Activated T-helper 2 cell treated with anti-CD3 and anti-CD28 coated beads, Interferon-gamma antibody, Interleukin-2, Interleukin-4, amounts not matched to agents 10 μg/mL and 5 μg/mL and 100 μg/mL, durations not matched to agents 14 hours and 24 hours and 36 hours (primary cell): ENCODE data around the gene COL19A1. TPM values are rescaled to one million over a fixed set of nuclear protein-coding genes. Genes with fewer than 3 reads are reported as not detected.
"Not testable (repeated sequence)": the region's sequence is repeated elsewhere in the genome, so short reads cannot be mapped to it uniquely, and the experiment has no call there.

ENCODE experiments used
- DNase-seq: peaks from one replicate; pipeline ENCODE4 v3.0.0; 2021; ENCODE audit warnings: low spot score
- H3K27ac Mint-ChIP-seq: one replicate; pipeline ENCODE4 v1.8.0; 2021; ENCODE audit warnings: mixed read lengths
- H3K27me3 Mint-ChIP-seq: one replicate; pipeline ENCODE4 v1.8.0; 2021; ENCODE audit warnings: low read depth, mixed read lengths
- H3K36me3 Mint-ChIP-seq: one replicate; pipeline ENCODE4 v1.8.0; 2021; ENCODE audit warnings: low read depth, mixed read lengths
- H3K4me1 Mint-ChIP-seq: one replicate; pipeline ENCODE4 v1.8.0; 2021; ENCODE audit warnings: low read depth, mixed read lengths
- H3K4me3 Mint-ChIP-seq: one replicate; pipeline ENCODE4 v1.8.0; 2021; ENCODE audit warnings: low read depth, mild to moderate bottlenecking, moderate library complexity, mixed read lengths
- H3K9me3 Mint-ChIP-seq: one replicate; pipeline ENCODE4 v1.8.0; 2021; ENCODE audit warnings: mixed read lengths
- intact Hi-C: fragments of 100-400 bp; cut with micrococcal nuclease; formaldehyde crosslinking; loops from one replicate; pipeline ENCODE4 v1.15.1; 2023
- total RNA-seq: library from RNA; stranded (reverse); gene quantifications from 2 replicates; pipeline ENCODE4 v1.2.3, GENCODE V29; 2022

Gene COL19A1
- total RNA-seq, 1 donor from 2014 or later: 0.14 TPM

GRCh38 chr6:69921066-69921465 is 54.7 kb downstream of the COL19A1 start:
- H3K27ac Mint-ChIP-seq, H3K4me3 Mint-ChIP-seq, DNase-seq, H3K36me3 Mint-ChIP-seq, H3K4me1 Mint-ChIP-seq, intact Hi-C loops, H3K27me3 Mint-ChIP-seq, H3K9me3 Mint-ChIP-seq: not testable (repeated sequence)

- H3K4me1 Mint-ChIP-seq, DNase-seq, H3K27ac Mint-ChIP-seq, H3K4me3 Mint-ChIP-seq, H3K9me3 Mint-ChIP-seq, H3K36me3 Mint-ChIP-seq, H3K27me3 Mint-ChIP-seq, intact Hi-C loops: not testable (repeated sequence)
Observed at GRCh38 chr6:69921611-69922010, 55.3 kb downstream of the COL19A1 start.

DNA sequence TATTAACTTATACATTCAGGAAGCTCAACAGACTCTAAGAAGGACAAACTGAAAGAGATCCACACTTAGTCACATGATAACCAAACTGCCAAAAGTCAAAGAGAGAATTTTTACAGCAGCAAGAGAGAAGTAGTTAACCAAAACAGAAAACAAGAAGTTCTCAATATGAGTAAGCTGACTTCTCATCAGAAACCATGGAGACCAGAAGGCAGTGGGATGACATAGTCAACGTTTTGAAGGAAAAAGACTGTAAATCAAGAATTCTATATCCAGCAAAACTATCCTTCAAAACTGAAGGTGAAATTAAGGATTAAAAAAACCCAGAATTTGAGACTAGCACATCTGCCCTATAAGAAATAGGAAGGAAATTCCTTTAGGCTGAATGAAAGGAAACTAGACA is 60.4 kb downstream of the COL19A1 start:
- intact Hi-C loops: no loop called here
- DNase-seq: no peak
- Mint-ChIP-seq H3K27me3 (no peaks in the 10 kb centered on the region), H3K9me3 (peaks cover 17% of the 10 kb centered on the region), H3K4me1 (no peaks in the 10 kb centered on the region), H3K4me3 (no peak overlapping the region), H3K27ac (no peak overlapping the region), H3K36me3 (no peaks in the 10 kb centered on the region)

DNA sequence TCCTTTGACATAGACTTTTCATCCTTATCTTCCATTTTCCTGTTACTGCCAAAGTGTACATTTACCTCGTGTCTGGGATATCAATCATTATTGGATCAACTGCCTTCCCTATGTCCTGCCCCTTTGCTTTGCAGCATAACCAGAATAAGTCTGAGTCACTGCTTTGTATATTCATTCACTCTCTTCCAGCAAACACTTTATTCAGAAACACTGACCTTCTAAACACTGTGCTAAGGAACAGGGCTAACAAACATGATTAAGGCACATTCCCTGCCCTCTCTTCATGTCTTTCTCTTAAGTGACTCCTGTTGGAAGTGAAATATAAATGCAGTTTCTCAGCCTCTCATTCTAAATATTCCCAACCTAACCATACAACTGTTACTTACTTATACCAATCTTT is 66.9 kb downstream of the COL19A1 start:
- peaks cover 4% of the 10 kb centered on the region for H3K27me3 Mint-ChIP-seq
- no peak overlapping the region for H3K27ac Mint-ChIP-seq
- H3K4me3 Mint-ChIP-seq: no peak overlapping the region
- no peak for DNase-seq
- H3K9me3 Mint-ChIP-seq: no peaks in the 10 kb centered on the region
- no peaks in the 10 kb centered on the region for H3K4me1 Mint-ChIP-seq
- no peaks in the 10 kb centered on the region for H3K36me3 Mint-ChIP-seq
- intact Hi-C loops: no loop called here

DNA sequence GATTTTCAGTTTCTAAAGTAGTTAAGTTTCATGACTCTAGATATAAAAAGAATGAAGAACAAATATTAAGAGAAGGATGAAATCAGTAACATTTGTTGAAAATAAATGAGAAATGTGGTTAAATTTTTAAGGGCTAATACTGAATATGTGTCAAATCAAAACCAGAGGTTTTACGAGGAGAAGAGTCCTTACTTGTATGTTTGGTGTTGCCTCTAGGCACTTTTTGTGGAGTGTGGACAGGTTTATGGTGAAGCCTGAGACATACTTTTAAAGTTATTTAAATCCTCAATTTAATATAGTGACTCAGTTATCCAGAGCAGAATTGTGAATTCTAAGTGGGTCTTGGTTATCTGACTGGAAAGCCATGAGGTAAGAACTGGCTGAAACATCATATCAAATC is 68.7 kb downstream of the COL19A1 start:
- no peak overlapping the region for H3K4me3 Mint-ChIP-seq
- H3K27ac Mint-ChIP-seq: no peak overlapping the region
- no peaks in the 10 kb centered on the region for H3K36me3 Mint-ChIP-seq
- DNase-seq: no peak
- peaks cover 4% of the 10 kb centered on the region for H3K27me3 Mint-ChIP-seq
- intact Hi-C loops: no loop called here
- no peaks in the 10 kb centered on the region for H3K4me1 Mint-ChIP-seq
- H3K9me3 Mint-ChIP-seq: no peaks in the 10 kb centered on the region

GRCh38 chr6:69936674-69937363 is 70.5 kb downstream of the COL19A1 start:
- H3K36me3 Mint-ChIP-seq: no peaks in the 10 kb centered on the region
- intact Hi-C loops: no loop called here
- peaks cover 4% of the 10 kb centered on the region for H3K27me3 Mint-ChIP-seq
- DNase-seq: no peak
- no peak overlapping the region for H3K4me3 Mint-ChIP-seq
- no peaks in the 10 kb centered on the region for H3K9me3 Mint-ChIP-seq
- no peak overlapping the region for H3K27ac Mint-ChIP-seq
- H3K4me1 Mint-ChIP-seq: no peaks in the 10 kb centered on the region

GRCh38 chr6:69937402-69938136 is 71.2 kb downstream of the COL19A1 start:
- DNase-seq: no peak
- Mint-ChIP-seq H3K27ac (no peak overlapping the region), H3K4me1 (no peaks in the 10 kb centered on the region), H3K27me3 (peaks cover 4% of the 10 kb centered on the region), H3K36me3 (no peaks in the 10 kb centered on the region), H3K9me3 (no peaks in the 10 kb centered on the region), H3K4me3 (no peak overlapping the region)
- intact Hi-C loops: no loop called here

DNA sequence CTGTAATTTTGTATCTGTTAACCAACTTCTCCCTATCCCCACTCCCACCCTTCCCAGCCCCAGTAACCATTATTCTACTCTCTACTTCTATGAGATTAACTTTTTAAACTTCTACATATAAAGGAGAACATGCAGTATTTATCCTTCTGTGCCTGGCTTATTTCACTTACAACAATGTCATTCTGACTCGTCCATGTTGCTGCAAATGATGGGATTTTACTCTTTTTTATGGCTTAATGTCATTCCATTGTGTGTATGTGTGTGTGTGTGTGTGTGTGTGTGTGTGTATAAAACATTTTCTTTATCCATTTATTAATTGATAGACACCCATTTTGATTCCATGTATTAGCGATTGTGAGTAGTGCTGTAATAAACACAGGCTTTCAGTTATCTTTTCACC is 76.1 kb downstream of the COL19A1 start:
- Mint-ChIP-seq H3K27me3 (no peaks in the 10 kb centered on the region), H3K4me1 (no peaks in the 10 kb centered on the region), H3K36me3 (no peaks in the 10 kb centered on the region), H3K9me3 (no peaks in the 10 kb centered on the region), H3K27ac (no peak overlapping the region), H3K4me3 (no peak overlapping the region)
- DNase-seq: no peak
- intact Hi-C loops: no loop called here

GRCh38 chr6:69945192-69945591 is 78.8 kb downstream of the COL19A1 start:
- no peaks in the 10 kb centered on the region for H3K27me3 Mint-ChIP-seq
- intact Hi-C loops: no loop called here
- no peaks in the 10 kb centered on the region for H3K9me3 Mint-ChIP-seq
- no peaks in the 10 kb centered on the region for H3K36me3 Mint-ChIP-seq
- H3K4me1 Mint-ChIP-seq: no peaks in the 10 kb centered on the region
- DNase-seq: no peak
- H3K4me3 Mint-ChIP-seq: no peak overlapping the region
- no peak overlapping the region for H3K27ac Mint-ChIP-seq

DNA sequence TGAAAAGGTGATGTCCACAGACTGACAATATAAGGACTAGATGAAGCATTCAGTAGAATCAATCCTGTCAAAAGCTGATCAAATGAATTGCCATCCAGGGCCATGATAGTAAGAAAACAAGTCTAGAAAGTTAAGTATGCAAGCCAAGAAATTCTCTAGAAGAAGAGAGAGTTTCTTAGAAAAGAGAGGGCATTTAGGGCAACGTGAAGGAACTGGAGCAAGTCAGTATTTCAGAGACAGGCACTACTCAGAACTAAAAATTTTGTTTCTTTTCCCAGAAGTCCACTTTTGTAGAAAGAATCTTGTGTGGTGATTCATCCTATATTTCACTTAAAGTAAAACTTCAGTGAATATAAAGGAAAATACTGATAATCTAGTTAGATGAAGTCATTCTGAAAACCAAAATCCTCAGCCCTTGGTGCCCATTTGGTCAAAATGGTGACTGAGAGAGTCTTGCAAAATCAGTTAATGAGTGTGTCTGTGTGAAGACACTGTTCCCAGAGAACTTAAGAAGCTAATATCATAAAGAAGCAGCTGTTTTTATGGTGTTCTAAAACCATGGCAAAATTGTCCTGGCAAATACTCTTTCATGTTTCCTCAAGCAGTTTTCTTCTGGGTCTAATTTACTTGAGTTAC is 82.2 kb downstream of the COL19A1 start:
- H3K36me3 Mint-ChIP-seq: no peaks in the 10 kb centered on the region
- intact Hi-C loops: no loop called here
- no peak for DNase-seq

GRCh38 chr6:69953491-69953890 is 87.1 kb downstream of the COL19A1 start:
- H3K4me1 Mint-ChIP-seq: no peaks in the 10 kb centered on the region
- H3K27ac Mint-ChIP-seq: no peak overlapping the region
- no peak for DNase-seq
- intact Hi-C loops: no loop called here
- no peaks in the 10 kb centered on the region for H3K9me3 Mint-ChIP-seq
- H3K27me3 Mint-ChIP-seq: peaks cover 4% of the 10 kb centered on the region
- H3K4me3 Mint-ChIP-seq: no peak overlapping the region
- H3K36me3 Mint-ChIP-seq: no peaks in the 10 kb centered on the region

More for the DNA sequence above, 82.2 kb downstream of the COL19A1 start:
- no peaks in the 10 kb centered on the region for H3K9me3 Mint-ChIP-seq
- no peaks in the 10 kb centered on the region for H3K4me1 Mint-ChIP-seq
- H3K27me3 Mint-ChIP-seq: peaks cover 4% of the 10 kb centered on the region
- H3K4me3 Mint-ChIP-seq: no peak overlapping the region
- H3K27ac Mint-ChIP-seq: no peak overlapping the region

- Mint-ChIP-seq H3K36me3 (no peaks in the 10 kb centered on the region), H3K4me1 (no peaks in the 10 kb centered on the region), H3K27ac (no peak overlapping the region), H3K27me3 (peaks cover 4% of the 10 kb centered on the region), H3K4me3 (no peak overlapping the region), H3K9me3 (no peaks in the 10 kb centered on the region)
- DNase-seq: no peak
- intact Hi-C loops: no loop called here
Observed at GRCh38 chr6:69954733-69955132, 88.4 kb downstream of the COL19A1 start.

DNA sequence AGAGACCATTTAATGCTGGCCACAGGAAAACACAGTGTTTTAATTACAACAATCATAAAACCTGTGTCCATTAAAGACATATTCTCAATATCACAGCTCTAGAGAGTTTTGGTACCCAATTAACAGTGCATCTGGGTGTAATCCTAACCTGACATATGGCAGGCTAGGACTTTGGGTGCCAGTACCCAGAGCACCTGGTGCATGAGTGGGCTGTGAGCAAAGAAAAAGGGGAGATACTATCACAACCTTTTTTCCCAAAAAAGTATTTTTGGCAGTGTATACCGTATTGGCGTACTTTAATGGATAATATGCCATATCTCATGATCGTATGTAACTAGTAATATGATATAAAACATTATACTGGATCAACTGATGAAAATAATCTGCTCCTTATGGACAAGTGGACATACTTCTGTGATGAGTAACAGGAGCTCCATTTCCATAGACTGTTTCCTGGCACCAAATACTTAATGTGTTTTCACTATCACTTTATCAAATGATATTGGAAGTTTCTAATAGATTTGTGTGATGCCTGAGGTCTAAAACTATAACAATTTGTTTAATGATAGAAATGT is 91.7 kb downstream of the COL19A1 start:
- Mint-ChIP-seq H3K27ac (no peak overlapping the region), H3K4me1 (no peaks in the 10 kb centered on the region), H3K36me3 (no peaks in the 10 kb centered on the region), H3K27me3 (peaks cover 3% of the 10 kb centered on the region), H3K9me3 (no peaks in the 10 kb centered on the region), H3K4me3 (no peak overlapping the region)
- DNase-seq: no peak
- intact Hi-C loops: no loop called here
